ENCODE data around the gene FAHD1.
A peak's percentile ranks its signal among the peaks of the same experiment; 100 is the strongest.

FAHD1 gene

DNA sequence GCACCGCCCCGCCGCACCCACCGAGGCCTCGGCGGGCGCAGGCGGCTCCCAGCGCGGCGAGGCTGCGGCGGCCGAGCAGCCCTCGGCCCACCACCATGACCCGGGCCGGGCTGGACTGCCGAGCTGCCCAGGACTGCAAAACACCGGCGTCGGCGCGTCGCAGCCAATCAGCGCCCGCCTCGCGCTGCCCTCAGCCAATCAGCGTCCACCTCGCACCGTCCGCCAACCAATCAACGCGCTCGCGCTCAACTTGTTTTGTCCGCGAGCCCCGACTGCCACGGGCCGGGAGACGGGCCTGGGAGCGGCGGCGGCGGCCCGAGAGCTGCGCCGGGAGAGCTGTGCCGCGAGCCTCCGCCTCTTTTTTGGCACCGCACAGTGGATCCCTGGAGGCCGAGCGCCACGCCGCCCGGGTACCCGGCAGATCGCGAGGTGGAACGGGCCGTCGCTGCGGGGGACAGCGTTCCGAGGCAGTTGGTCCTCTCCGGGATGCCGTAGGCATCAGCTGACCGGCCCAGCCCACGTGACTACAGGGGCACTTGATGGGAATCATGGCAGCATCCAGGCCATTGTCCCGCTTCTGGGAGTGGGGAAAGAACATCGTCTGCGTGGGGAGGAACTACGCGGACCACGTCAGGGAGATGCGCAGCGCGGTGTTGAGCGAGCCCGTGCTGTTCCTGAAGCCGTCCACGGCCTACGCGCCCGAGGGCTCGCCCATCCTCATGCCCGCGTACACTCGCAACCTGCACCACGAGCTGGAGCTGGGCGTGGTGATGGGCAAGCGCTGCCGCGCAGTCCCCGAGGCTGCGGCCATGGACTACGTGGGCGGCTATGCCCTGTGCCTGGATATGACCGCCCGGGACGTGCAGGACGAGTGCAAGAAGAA, at the start of gene FAHD1, which contains the start of gene HAGH:
TSS of gene FAHD1 (plus strand) at position 516 of the 883 bp plus-strand sequence. CDS start at position 549, 33 bp downstream.
TSS of gene HAGH (minus strand) at position 135 of the 883 bp plus-strand sequence. CDS start at position 97, 38 bp downstream.
- peak; percentile 58 for DNase-seq

- no peak for DNase-seq
These were observed 49.4 kb upstream of the FAHD1 start for GRCh38 chr16:1777375-1778199.

DNA sequence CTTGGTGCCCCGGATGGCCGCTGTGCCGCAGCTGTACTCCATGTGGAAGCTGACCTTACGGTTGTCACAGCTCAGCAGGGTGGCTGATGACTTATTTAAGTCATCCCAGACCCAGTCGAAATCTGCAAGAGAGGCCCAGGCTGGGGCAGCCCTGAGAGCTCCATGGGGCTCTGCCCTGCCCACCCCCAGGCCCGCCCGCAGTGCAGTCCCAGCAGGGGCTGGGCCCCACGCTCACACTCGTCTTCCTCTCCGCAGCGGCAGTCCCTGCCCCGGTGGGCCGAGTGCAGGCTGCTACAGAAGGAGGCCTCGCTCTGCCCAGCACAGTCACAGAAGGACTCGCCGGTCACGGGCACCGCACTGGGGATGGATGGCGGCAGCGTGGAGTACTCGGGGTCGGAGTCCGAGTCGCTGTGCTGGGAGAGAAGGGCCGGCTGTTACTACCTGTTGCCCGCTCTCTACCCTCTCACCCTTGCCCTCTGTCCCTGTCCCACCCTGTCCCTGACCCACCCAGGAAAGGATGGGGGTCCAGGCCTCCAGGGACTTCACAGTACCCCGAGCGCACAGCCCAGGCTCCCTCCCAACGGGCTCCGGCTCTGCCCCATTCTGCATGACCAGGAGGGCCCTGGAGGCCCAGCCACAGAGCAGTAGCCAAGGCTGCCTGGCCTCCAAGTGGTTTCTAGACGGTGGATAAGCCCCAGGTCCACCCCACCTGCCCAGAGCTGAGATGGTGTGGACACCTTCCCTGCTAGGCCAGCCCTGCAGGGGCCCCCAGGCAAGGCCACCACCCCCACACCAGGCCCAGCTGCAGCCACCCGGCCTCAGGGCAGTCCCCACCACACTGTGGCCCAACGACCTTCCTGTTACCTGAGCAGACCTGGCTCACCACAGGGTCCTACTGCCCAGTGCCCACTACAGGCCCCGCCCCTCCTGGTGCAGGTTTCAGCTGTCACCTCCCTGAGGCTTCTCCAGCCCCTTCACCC, 48.5 kb upstream of the FAHD1 start:
- no peak for DNase-seq

- no peak for DNase-seq
These were observed 47.7 kb upstream of the FAHD1 start for GRCh38 chr16:1779234-1779701.

- DNase-seq = no peak
These were observed 47.0 kb upstream of the FAHD1 start for GRCh38 chr16:1779741-1780676.

GRCh38 chr16:1780677-1781072, 46.3 kb upstream of the FAHD1 start:
- DNase-seq = no peak

GRCh38 chr16:1781254-1781653, 45.8 kb upstream of the FAHD1 start:
- no peak for DNase-seq

DNA sequence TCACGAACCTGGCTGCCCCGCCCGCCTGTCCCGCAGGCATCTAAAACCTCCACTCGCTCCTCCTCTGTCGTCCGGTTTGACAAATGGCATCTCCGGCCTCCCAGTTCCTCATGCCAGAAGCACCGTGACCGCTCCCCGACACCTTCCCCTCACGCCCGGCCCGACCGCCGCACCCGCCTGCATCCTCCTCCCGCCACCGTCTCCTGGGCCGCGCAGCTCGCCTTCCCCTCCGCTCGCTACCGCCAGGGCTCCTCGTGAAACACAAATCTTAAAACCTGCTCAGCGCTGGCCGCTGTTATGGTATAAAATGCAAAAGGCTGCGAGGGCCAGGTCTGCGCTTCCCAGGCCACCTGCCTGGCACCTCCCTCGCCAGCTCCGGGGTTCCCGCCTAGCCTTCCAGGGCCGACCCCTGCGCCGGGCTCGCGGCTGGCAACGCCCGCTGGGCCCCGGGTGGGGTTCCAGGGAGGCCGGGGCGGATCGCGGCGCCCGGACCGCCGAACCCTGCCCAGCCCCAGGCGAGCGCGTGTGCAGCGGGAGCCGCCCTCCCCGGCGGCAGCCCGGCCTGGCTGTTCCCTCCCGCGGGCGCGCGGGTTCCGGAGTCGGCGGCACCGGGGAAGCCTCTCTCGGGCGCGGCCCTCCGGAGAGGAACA, 45.1 kb upstream of the FAHD1 start:
- DNase-seq = no peak

DNA sequence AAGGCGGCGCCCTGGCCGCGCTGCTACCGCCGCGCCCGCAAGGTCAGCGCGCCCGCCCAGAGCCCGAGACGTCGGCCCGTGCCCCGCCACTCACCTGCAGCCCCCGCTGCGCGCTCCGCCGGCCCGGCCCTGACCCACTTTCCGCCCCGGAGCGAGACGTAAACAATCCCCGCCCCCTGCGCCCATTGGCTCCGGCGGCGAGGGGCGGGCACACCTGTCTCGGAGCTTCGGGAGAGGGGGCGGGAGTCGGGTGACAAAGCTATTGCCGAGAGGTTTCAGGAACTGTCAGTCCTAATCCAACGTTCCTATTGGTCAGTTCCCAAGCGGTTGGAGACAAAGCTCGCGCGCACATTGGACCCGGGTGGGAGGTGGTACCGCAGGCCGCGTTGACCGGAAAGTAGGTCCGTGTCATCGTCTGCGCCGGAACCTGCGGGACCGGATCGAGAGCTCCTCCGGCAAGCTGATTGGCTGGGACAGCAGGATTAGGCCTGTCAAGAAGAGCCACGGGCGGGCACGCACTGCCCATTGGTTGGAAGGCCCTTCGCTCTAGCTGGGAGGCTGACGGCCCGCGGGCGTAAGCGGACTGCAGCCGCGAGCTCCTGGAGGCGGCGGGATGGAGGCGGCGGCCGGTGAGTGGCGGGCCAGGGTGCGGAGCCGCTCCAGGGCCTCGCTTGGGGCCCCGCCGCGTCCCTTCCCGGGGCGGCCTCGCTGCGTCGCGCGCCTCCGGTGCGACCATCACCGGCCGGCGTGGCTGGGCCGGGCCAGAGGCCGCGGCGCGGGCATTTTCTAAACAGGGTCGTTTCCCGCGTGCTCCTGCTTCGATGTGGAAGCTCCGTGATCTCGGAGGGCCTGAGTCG, 44.4 kb upstream of the FAHD1 start, which contains the start of the genes NUBP2 and SPSB3:
TSS of gene NUBP2 (plus strand) at position 553 of the 857 bp plus-strand sequence. CDS start at position 614, 61 bp downstream.
TSS of gene SPSB3 (minus strand) at position 164 of the 857 bp plus-strand sequence. CDS start 1,088 bp downstream, outside the sequence.
- peak; percentile 95 for DNase-seq

- DNase-seq = no peak
These were observed 41.8 kb upstream of the FAHD1 start for GRCh38 chr16:1784977-1785845.

DNA sequence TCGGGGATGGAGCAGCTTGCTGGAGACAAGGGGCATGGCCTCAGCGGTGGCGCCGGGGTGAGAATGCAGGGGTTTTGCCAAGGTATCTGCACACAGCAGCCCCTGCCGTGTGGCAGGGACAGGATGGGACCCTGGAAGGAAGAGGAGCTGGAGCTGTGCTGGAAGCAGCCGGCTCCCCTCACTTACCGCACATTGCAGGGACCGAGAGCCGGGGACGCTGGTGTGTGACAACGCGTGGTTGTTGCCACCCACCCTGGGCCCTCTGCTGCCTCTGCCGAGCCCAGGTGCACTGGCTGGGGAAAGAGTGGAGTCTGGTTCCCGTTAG, 41.2 kb upstream of the FAHD1 start:
- no peak for DNase-seq

- DNase-seq = no peak
These were observed 40.6 kb upstream of the FAHD1 start for GRCh38 chr16:1786242-1787055.

- no peak for DNase-seq
These were observed 40.0 kb upstream of the FAHD1 start for GRCh38 chr16:1787056-1787321.

DNA sequence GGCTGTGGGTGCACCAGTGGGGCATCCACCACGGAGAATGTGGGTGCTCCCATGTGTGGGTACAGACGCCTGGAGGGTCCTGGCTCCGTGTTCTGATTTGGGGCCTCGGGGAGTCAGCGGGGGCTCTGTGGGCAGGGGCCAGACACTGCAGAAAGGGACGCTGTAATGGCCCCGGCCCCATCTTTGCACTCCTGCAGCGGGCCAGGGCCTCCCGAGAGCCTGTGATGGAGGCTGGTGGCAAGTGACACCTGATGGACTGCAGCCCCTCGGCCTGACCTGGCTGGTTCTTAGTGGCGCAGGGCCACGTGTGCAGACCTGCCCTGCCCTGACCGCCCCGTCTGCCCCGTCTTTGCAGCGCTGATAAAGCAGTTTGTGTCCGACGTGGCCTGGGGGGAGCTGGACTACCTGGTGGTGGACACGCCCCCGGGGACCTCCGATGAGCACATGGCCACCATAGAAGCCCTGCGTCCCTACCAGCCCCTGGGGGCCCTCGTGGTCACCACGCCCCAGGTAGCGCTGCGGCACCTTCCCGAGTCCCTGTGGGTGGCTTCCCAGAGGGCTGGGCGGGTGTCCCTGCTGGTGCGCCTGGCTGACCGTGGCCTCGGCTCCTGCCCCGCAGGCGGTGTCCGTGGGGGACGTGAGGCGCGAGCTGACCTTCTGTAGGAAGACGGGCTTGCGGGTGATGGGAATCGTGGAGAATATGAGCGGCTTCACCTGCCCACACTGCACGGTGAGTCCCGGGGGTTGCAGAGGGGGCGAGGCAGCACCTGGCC, 39.5 kb upstream of the FAHD1 start:
- no peak for DNase-seq

GRCh38 chr16:1788095-1788707, 38.8 kb upstream of the FAHD1 start:
- no peak for DNase-seq

DNA sequence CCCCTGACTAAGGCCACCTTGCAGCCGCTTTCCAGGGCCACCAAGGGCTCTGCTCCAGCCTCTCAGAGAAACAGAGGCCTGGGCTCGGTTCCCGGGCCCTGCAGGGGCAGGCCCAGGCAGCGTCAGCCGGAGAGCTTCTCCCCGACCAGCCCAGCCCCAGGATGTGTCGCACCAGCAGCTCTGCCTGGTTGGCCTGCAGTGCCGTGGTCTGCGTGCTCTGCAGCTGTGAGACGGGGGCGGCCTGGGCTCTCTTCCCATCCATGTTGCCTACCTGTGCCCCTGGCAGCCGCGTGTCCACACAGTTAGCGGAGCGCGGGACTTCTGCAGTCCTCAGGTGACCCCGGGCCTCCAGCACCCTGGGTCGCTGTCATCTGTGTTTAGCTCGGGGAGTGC, 38.3 kb upstream of the FAHD1 start:
- no peak for DNase-seq

DNA sequence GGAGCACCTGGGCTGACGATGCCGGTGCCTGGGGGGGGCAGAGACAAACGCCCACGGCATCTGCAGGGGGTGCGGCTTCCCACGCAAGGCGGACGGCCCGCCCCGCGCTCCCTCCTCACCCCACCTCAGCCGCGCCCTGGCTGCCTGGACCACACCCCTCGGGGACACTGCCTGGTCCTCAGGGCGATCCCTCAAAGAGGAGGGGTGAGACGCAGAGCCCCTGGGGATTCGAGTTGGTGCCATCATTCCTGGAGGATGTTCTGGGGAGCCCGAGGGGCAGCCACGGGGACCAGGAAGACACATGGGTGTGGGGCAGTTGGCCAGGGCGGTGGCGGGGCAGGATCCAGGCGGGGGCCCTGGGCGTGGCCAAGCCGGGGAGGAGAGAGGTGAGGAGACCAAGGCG, 37.4 kb upstream of the FAHD1 start:
- no peak for DNase-seq
